A673 (cell line): ENCODE data around the gene B4GALNT1. TPM values are rescaled to one million over a fixed set of nuclear protein-coding genes. Genes with fewer than 3 reads are reported as not detected.

Source experiments
- BruUV-seq: library from RNA; stranded (reverse); fragments of 400-500 nt; replicated peaks from 2 replicates; lab custom pipeline; 2021; lab: Mats Ljungman, UMichigan
- CTCF ChIA-PET: fragments of 300-600 bp; sonication (Branson Sonifier 250); formaldehyde crosslinking; loops from one replicate; lab custom pipeline; 2022; ENCODE audit warnings: antibody characterized with exemption; lab: Charles Lee
- POLR2A ChIA-PET: fragments of 300-600 bp; sonication (Branson Sonifier 250); formaldehyde crosslinking; loops from one replicate; lab custom pipeline; 2022; ENCODE audit warnings: antibody characterized with exemption; ENCODE audit not compliant: low non-redundant PET; lab: Charles Lee
- DNase-seq: peaks from one replicate; pipeline ENCODE4 v3.0.0-alpha.2; 2015; ENCODE audit warnings: low spot score
- H3K27ac ChIP-seq: fragments of 200-600 bp; sonication (generic); 2 replicates; pipeline ENCODE4 v1.5.1; 2016; ENCODE audit warnings: mixed run types, low read depth, mild to moderate bottlenecking, mixed read lengths, antibody characterized with exemption, low read length; ENCODE audit not compliant: poor library complexity, severe bottlenecking
- H3K27me3 ChIP-seq: fragments of 200-600 bp; sonication (generic); replicated peaks from 2 replicates; pipeline ENCODE4 v1.6.1; 2017; ENCODE audit warnings: mixed run types, low read depth, mild to moderate bottlenecking, mixed read lengths, antibody characterized with exemption, low read length; ENCODE audit not compliant: insufficient read depth, poor library complexity
- H3K36me3 ChIP-seq: fragments of 200-600 bp; sonication (generic); 2 replicates; pipeline ENCODE4 v1.6.1; 2016; ENCODE audit warnings: mixed run types, mild to moderate bottlenecking, mixed read lengths, antibody characterized with exemption, low read length; ENCODE audit not compliant: insufficient read depth, poor library complexity, severe bottlenecking
- H3K4me1 ChIP-seq: fragments of 200-600 bp; sonication (generic); 2 replicates; pipeline ENCODE4 v1.6.1; 2017; ENCODE audit warnings: mixed run types, mild to moderate bottlenecking, mixed read lengths, antibody characterized with exemption, low read length; ENCODE audit not compliant: insufficient read depth, poor library complexity, severe bottlenecking
- H3K4me3 ChIP-seq: fragments of 200-600 bp; sonication (generic); 2 replicates; pipeline ENCODE4 v1.5.1; 2016; ENCODE audit warnings: low read depth, mixed run types, mild to moderate bottlenecking, mixed read lengths, low read length; ENCODE audit not compliant: poor library complexity, severe bottlenecking
- H3K9me3 ChIP-seq: fragments of 200-600 bp; sonication (generic); 2 replicates; pipeline ENCODE4 v1.6.1; 2016; ENCODE audit warnings: mixed run types, low read depth, mild to moderate bottlenecking, mixed read lengths, antibody characterized with exemption, low read length; ENCODE audit not compliant: poor library complexity, severe bottlenecking
- EZH2 ChIP-seq: fragments of 200-600 bp; sonication (generic); IDR thresholded peaks from 2 replicates; pipeline ENCODE4 v1.6.1; 2017; ENCODE audit warnings: borderline replicate concordance, low read depth, mild to moderate bottlenecking, mixed read lengths, antibody characterized with exemption, low read length; ENCODE audit not compliant: poor library complexity, severe bottlenecking
- intact Hi-C: fragments of 100-400 bp; cut with micrococcal nuclease; formaldehyde crosslinking; loops from one replicate; pipeline ENCODE4 v1.10.0; 2022; ENCODE audit not compliant: unreplicated experiment
- total RNA-seq: library from RNA; stranded (reverse); gene quantifications from 2 replicates; pipeline ENCODE4 v1.2.3, GENCODE V29; 2021
- TF ChIP-seq, protein P1 (sequence below): fragments of 300-800, 200-600 bp; sonication (generic); conservative IDR thresholded peaks from 2 replicates; pipeline ENCODE4 v1.5.1; 2017; ENCODE audit warnings: low read depth, mild to moderate bottlenecking, antibody characterized with exemption, low read length, moderate library complexity, mixed read lengths

B4GALNT1 gene
- total RNA-seq, 1 experiment from 2014 or later, result 34.5 TPM

DNA sequence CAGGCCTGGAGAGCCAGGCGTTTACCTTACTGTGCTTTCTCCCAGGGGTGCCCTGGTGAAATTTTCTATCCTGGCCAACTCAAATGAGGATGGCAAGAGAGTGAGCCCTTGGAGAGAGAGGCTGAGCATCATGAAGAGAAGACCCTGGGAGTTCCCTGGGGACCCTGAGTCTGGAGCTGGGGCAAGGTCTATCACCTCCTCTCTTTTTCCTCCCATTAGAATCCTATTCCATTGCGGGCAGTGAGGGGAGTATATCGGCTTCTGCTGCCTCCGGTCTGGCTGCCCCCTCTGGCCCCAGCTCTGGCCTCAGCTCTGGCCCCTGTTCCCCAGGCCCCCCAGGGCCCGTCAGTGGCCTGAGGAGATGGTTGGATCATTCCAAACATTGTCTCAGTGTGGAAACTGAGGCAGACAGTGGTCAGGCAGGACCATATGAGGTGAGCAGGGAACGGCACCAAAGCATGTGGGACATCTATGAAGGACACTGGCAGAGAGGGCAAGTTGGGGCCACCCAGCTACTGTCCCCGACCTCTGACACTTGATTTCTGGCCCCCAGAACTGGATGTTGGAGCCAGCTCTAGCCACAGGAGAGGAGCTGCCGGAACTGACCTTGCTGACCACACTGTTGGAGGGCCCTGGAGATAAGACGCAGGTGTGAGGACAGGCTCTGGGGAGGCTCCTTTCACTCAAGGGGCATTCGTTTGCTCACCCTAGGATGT, 20.1 kb downstream of the B4GALNT1 start:
- Histone ChIP-seq H3K4me3 (peak overlapping the region; percentile 78), H3K27ac (no peak overlapping the region), H3K4me1 (peaks cover 25% of the 10 kb centered on the region), H3K36me3 (peaks cover 13% of the 10 kb centered on the region), H3K27me3 (no peaks in the 10 kb centered on the region), H3K9me3 (no peaks in the 10 kb centered on the region)
- no peak for DNase-seq
- intact Hi-C loops, result no loop called here
- CTCF ChIA-PET, result no interaction called here
- TF ChIP-seq, protein P1, sequence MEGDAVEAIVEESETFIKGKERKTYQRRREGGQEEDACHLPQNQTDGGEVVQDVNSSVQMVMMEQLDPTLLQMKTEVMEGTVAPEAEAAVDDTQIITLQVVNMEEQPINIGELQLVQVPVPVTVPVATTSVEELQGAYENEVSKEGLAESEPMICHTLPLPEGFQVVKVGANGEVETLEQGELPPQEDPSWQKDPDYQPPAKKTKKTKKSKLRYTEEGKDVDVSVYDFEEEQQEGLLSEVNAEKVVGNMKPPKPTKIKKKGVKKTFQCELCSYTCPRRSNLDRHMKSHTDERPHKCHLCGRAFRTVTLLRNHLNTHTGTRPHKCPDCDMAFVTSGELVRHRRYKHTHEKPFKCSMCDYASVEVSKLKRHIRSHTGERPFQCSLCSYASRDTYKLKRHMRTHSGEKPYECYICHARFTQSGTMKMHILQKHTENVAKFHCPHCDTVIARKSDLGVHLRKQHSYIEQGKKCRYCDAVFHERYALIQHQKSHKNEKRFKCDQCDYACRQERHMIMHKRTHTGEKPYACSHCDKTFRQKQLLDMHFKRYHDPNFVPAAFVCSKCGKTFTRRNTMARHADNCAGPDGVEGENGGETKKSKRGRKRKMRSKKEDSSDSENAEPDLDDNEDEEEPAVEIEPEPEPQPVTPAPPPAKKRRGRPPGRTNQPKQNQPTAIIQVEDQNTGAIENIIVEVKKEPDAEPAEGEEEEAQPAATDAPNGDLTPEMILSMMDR, result no peak
- POLR2A ChIA-PET, result no interaction called here
- BruUV-seq, result no TSS peak

DNA sequence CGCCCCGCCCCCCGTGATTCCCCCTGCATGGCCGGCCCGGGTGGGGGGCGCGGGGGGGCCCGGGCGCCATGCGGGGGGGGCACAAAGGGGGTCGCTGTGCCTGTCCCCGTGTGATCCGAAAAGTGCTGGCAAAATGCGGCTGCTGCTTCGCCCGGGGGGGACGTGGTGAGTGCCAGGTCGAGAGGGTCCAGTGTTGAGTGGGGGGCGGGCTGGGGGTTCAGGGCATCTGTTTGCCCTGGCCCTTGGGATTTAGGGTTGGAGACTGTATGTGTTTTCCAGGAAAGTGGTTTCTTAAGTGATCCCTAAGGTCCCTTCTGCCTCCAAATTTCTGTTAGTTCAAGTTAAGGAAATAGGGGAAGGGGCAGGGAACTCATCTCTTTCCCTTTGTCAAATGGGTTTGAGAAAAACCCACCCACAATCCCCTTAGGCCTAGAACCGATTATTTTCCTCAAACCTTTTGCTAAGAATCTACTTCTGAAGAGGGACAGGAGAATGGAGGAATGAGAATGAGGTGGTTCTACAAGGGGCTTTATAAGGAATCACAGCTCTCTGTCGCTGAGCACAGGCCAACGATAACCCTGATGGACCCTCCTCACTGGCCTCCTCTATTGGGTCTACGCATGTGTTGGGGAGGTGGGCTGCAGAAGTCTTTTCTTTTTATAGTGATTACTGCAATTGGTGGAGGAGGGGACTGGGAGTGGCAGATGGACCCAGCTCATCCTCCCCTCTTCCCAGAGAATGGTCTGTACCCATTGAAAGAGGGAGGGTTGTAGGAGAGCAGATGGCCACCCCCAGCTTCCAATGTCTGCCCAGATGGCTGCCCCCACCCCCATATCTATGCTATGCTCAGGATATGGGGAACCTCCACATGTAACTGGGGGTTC, 20.9 kb downstream of the B4GALNT1 start:
- BruUV-seq, result TSS peak; percentile 62
- DNase-seq, result no peak
- intact Hi-C loops, result no loop called here

DNA sequence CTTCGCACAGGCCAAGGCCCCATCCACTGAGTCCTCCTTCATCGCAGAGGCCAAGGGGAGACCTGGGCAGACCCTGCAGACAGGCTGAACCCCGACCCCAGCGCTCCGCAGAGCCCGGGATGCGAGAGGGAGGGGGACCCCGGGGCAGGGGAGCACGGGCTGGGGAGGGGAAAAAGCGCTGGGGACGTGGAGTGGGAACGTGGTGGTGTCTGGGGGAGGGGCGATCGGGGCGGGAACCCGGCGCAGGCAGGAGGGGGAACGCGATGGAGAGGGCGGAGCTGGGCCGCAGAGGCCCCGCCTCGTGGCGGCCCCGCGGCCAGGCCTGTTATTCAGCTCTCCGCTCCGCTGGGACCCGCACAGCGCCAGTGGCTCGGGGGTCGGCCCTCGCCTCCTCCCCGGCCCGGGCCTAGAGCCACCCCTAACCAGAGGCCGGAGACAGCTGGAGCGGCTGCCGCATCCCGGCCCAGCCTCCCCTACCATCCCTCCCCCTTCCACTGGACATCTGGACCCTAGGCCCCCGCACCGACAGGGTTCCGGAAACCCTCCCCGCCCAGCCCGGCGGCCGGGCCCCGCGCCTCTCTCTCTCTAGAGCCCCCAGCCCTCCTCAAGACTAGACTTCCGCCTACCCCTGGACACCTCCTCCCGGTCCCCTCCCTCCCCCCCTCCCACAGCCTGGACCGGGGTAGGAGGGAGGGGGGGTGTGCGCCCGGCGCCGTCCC, 21.7 kb downstream of the B4GALNT1 start, which contains the start of gene ARHGEF25:
Gene ARHGEF25, plus strand, starts transcription at position 328 of the 719 bp plus-strand sequence. CDS start 460 bp downstream, outside the sequence.
- intact Hi-C loops, result no loop called here
- Histone ChIP-seq H3K4me1 (peaks cover 20% of the 10 kb centered on the region), H3K36me3 (peaks cover 13% of the 10 kb centered on the region), H3K4me3 (peak within 1 kb of the TSS; percentile 78), H3K9me3 (no peaks in the 10 kb centered on the region), H3K27me3 (no peaks in the 10 kb centered on the region), H3K27ac (peak within 1 kb of the TSS; percentile 92)
- DNase-seq, result peak; percentile 78
- ChIA-PET POLR2A (interaction anchor here (0.5 to 0.6 kb wide), 2 partner anchors 133 to 187 kb away, joined by 3 to 9 read pairs; partner anchors contain the start of gene TSPAN31), CTCF (interaction anchor here (1.0 kb wide), 1 partner anchor 27 kb away, joined by 3 read pairs; no protein-coding TSS in a partner anchor)
- no TSS peak for BruUV-seq
- TF ChIP-seq, protein P1, result no peak
- TF ChIP-seq EZH2, result no peak

More for the DNA sequence above, 20.9 kb downstream of the B4GALNT1 start:
- ChIA-PET CTCF (interaction anchor here (1.0 kb wide), 1 partner anchor 28 kb away, joined by 3 read pairs; no protein-coding TSS in a partner anchor), POLR2A (no interaction called here)
- Histone ChIP-seq H3K4me3 (peak overlapping the region; percentile 78), H3K4me1 (peaks cover 25% of the 10 kb centered on the region), H3K36me3 (peaks cover 13% of the 10 kb centered on the region), H3K9me3 (no peaks in the 10 kb centered on the region), H3K27me3 (no peaks in the 10 kb centered on the region), H3K27ac (peak overlapping the region; percentile 92)
- TF ChIP-seq, protein P1, result no peak
- no peak for TF ChIP-seq EZH2
